SH-SY5Y (cell line): ENCODE results near the gene SLC9A2.

Experiments used
- GATA2 ChIP-seq: IDR thresholded peaks from 2 replicates; pipeline ENCODE4 v1.6.1; 2011; ENCODE audit warnings: mild to moderate bottlenecking, low read depth, low read length
- GATA3 ChIP-seq: IDR thresholded peaks from 2 replicates; pipeline ENCODE4 v1.6.1; 2011; ENCODE audit warnings: low read depth, mild to moderate bottlenecking, low read length, moderate library complexity

DNA sequence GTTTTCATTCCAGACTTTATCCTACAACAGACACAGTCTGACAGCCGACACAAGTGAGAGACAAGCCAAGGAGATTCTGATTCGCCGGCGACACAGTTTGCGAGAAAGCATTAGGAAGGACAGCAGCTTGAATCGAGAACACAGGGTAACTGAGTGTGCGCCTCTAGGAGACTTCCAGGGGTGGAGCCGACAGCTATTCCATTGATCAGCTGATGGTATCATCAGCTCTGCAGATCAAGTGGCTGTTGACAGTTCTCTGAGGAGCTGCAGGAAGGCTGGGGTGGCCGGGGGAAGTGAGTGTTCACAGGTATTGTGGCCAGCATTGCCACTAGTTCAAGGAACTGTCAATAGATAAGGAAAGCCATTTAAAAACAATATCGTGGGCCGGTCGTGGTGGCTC lies 85.2 kb downstream of the SLC9A2 start:
- no peak for TF ChIP-seq GATA2
- TF ChIP-seq GATA3, result no peak
